Spleen (tissue), 11 donors: ENCODE measurements around the gene MPP7. TPM values are rescaled to one million over a fixed set of nuclear protein-coding genes. Genes with fewer than 3 reads are reported as not detected.

ENCODE experiments used
- DNase-seq: peaks from one replicate; pipeline ENCODE4 v3.0.0-alpha.2; 2020
- H3K27ac ChIP-seq, 8 donors: fragments of 200-600 bp; sonication (generic) in 7 of 8; 1 replicate in 4 of 8; 2 replicates in 4 of 8; pipeline versions ENCODE4 v1.5.0 to v1.8.0; 2016 to 2021; ENCODE audit warnings: inconsistent platforms in 4 of 8, mild to moderate bottlenecking in 4 of 8, moderate library complexity in 1 of 8
- H3K27me3 ChIP-seq, 7 donors: fragments of 200-600 bp; sonication (generic) in 6 of 7; replicated peaks in 1 of 7; 1 replicate in 4 of 7; 2 replicates in 3 of 7; pipeline versions ENCODE4 v1.5.0 to v1.8.0; 2016 to 2021; ENCODE audit warnings: inconsistent platforms in 3 of 7, mild to moderate bottlenecking in 1 of 7
- H3K36me3 ChIP-seq, 6 donors: fragments of 200-600 bp; sonication (generic) in 5 of 6; 1 replicate in 4 of 6; 2 replicates in 2 of 6; pipeline versions ENCODE4 v1.5.0 to v1.8.0; 2016 to 2021; ENCODE audit warnings: inconsistent platforms in 2 of 6
- H3K4me1 ChIP-seq, 6 donors: fragments of 200-600 bp; sonication (generic) in 5 of 6; 1 replicate in 3 of 6; 2 replicates in 3 of 6; pipeline versions ENCODE4 v1.5.0 to v1.8.0; 2016 to 2021; ENCODE audit warnings: inconsistent platforms in 3 of 6
- H3K4me3 ChIP-seq, 8 donors: fragments of 200-600 bp; sonication (generic) in 7 of 8; 1 replicate in 4 of 8; 2 replicates in 4 of 8; pipeline versions ENCODE4 v1.5.0 to v1.8.0; 2016 to 2021; ENCODE audit warnings: inconsistent platforms in 4 of 8, mild to moderate bottlenecking in 4 of 8, moderate library complexity in 2 of 8
- H3K9me3 ChIP-seq, 8 donors: fragments of 200-600 bp; sonication (generic) in 7 of 8; 1 replicate in 4 of 8; 2 replicates in 4 of 8; pipeline versions ENCODE4 v1.5.0 to v1.8.0; 2016 to 2021; ENCODE audit warnings: inconsistent platforms in 4 of 8
- POLR2A ChIP-seq, 3 donors: fragments of 450-650 bp; IDR thresholded peaks; one replicate each; pipeline ENCODE4 v1.5.1; 2017; ENCODE audit warnings: antibody characterized with exemption in 3 of 3, mild to moderate bottlenecking in 1 of 3
- POLR2AphosphoS5 ChIP-seq, 3 donors: sonication (generic); formaldehyde crosslinking; IDR thresholded peaks; one replicate each; pipeline ENCODE4 v1.5.1; 2017; ENCODE audit warnings: antibody characterized with exemption in 3 of 3
- WGBS, 5 donors: extraction: QIAGEN DNeasy Blood & Tissue Kit in 3 of 5; methylation state at CpG; one replicate each; pipeline versions ENCODE4 v1.1.5 to v1.1.7; 2013 to 2018; 5-methylcytosine and 5-hydroxymethylcytosine counted together
- intact Hi-C: fragments of 100-400 bp; cut with DNase I; formaldehyde crosslinking; loops from one replicate; pipeline ENCODE4 v1.15.0; 2023; ENCODE audit warnings: low total_unique reads
- polyA plus RNA-seq, 3 donors: library from polyadenylated mRNA; stranded (reverse); fragments of 200-250 nt; gene quantifications; one replicate each; pipeline ENCODE4 v1.2.1, GENCODE V29; 2013
- total RNA-seq, 7 donors: library from RNA; depleted of rRNA in 3 of 7; stranded (reverse); fragments of >200 nt in 3 of 7; fragmentation: NEBNext Ultra II Directional in 4 of 7; extraction: Animal tissue kit (Norgen Biotek cat#: 25700) in 4 of 7; gene quantifications; one replicate each; pipeline versions ENCODE4 v1.1.0 to v1.2.1, GENCODE V29; 2016 to 2021
- TF ChIP-seq, protein P1 (sequence below), 11 experiments: fragments of 200-600 bp in 7 of 11; fragments of 450-650 bp in 4 of 11; sonication (generic) in 4 of 11; IDR thresholded peaks in 8 of 11; conservative IDR thresholded peaks in 3 of 11; 1 replicate in 7 of 11; 2 replicates in 4 of 11; pipeline versions ENCODE4 v1.4.0 to v1.8.0; 2016 to 2021; ENCODE audit warnings: antibody characterized with exemption in 11 of 11, inconsistent platforms in 4 of 11, mild to moderate bottlenecking in 1 of 11
- donor health status: healthy with polysubstance abuse.
- donor health status: DM: no; HTN: no; CAD: no; lungs with moderate emphysema.
- donor health status: DM: no; HTN: no; CAD: no.
- donor health status: Bipolar disorder and iron deficiency.
- donor health status: healthy.
- donor health status: DM: no; HTN: no; CAD: no.
- donor health status: DM: yes; HTN: yes; CAD: no.

Gene MPP7
- total and polyA plus RNA-seq, 10 donors: 0.48 to 11.5 (median 6.8) TPM

DNA sequence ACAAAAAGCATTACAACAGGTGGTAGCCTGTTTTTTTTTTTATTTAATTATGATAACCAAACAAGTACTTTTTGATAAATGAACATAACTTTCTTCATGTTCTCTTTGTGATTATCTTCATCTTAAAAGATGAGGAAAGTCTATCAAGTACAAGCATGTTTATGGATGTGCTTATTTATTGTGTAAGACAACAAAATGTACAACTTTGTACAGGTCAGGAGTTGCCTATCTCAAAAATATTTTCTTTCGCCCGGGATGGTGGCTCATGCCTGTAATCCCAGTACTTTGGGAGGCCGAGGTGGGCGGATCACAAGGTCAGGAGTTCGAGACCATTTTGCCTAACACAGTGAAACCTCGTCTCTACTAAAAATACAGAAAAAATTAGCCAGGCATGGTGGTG is 17.0 kb downstream of the MPP7 start:
- DNase-seq: no peak
- no peaks in the 10 kb centered on the region for H3K27me3 ChIP-seq
- H3K9me3 ChIP-seq: no peaks in the 10 kb centered on the region
- WGBS, 5 donors: 87 to 93% (median 90%) methylated on average over 6 of the region's 6 CpGs
- no peaks in the 10 kb centered on the region for H3K36me3 ChIP-seq
- no peak overlapping the region for H3K27ac ChIP-seq
- intact Hi-C loops: no loop called here
- peaks cover 0 to 20% (median 3%) of the 10 kb centered on the region in 6 donors for H3K4me1 ChIP-seq
- TF ChIP-seq POLR2AphosphoS5 (IDR thresholded peaks at IDR 0.05): no peak
- TF ChIP-seq, protein P1, sequence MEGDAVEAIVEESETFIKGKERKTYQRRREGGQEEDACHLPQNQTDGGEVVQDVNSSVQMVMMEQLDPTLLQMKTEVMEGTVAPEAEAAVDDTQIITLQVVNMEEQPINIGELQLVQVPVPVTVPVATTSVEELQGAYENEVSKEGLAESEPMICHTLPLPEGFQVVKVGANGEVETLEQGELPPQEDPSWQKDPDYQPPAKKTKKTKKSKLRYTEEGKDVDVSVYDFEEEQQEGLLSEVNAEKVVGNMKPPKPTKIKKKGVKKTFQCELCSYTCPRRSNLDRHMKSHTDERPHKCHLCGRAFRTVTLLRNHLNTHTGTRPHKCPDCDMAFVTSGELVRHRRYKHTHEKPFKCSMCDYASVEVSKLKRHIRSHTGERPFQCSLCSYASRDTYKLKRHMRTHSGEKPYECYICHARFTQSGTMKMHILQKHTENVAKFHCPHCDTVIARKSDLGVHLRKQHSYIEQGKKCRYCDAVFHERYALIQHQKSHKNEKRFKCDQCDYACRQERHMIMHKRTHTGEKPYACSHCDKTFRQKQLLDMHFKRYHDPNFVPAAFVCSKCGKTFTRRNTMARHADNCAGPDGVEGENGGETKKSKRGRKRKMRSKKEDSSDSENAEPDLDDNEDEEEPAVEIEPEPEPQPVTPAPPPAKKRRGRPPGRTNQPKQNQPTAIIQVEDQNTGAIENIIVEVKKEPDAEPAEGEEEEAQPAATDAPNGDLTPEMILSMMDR (IDR thresholded peaks at IDR 0.05 in 8 of 11, conservative IDR thresholded peaks at IDR 0.05 in 3 of 11): no peak
- TF ChIP-seq POLR2A (IDR thresholded peaks at IDR 0.05): no peak
- H3K4me3 ChIP-seq: no peak overlapping the region

DNA sequence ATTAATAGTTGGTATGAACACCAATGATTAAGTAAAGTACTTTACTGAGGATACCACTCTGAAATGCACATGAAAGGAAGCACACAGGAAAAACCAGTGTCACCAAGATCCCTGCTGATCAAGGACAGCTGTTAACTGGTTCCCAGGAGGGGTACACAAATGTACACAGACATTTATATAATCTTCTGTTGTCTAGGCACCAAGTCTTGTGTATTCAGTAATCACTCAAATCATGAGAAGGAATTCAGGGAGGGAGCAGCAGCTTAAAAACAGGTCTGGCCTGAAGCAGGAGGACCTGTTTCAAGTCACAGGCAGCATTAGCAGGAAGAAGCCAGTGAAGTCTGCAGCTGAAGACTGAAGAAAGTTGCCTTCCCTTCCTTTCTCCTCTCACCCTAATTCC is 18.7 kb downstream of the MPP7 start:
- TF ChIP-seq, protein P1 (IDR thresholded peaks at IDR 0.05 in 8 of 11, conservative IDR thresholded peaks at IDR 0.05 in 3 of 11): no peak
- TF ChIP-seq POLR2A (IDR thresholded peaks at IDR 0.05): no peak
- no peak for TF ChIP-seq POLR2AphosphoS5 (IDR thresholded peaks at IDR 0.05)
- no peak overlapping the region for H3K27ac ChIP-seq
- H3K4me1 ChIP-seq: peaks cover 0 to 14% (median 3%) of the 10 kb centered on the region in 6 donors
- no peaks in the 10 kb centered on the region for H3K27me3 ChIP-seq
- no peak for DNase-seq
- no peaks in the 10 kb centered on the region for H3K9me3 ChIP-seq
- H3K36me3 ChIP-seq: no peaks in the 10 kb centered on the region
- intact Hi-C loops: no loop called here
- no peak overlapping the region for H3K4me3 ChIP-seq

DNA sequence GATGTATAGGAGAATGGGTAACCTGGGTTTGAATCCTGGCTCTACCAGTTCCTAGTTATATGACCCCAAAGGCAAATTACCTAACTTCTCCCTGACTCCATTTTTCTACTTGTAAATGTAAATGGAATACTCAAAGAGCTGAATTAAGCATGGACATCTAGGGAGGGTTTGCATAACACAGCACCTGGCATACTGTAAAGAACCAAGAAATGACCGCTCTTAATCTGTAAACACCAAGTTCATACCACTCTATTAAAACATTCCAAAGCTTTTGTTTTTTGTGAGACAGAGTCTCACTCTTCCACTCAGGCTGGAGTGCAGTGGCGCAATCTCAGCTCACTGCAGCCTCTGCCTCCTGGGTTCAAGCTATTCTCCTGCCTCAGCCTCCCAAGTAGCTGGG is 19.6 kb downstream of the MPP7 start:
- DNase-seq: no peak
- Histone ChIP-seq H3K4me3 (no peak overlapping the region), H3K4me1 (peaks cover 0 to 10% (median 3%) of the 10 kb centered on the region in 6 donors), H3K9me3 (no peaks in the 10 kb centered on the region), H3K36me3 (no peaks in the 10 kb centered on the region), H3K27me3 (no peaks in the 10 kb centered on the region), H3K27ac (no peak overlapping the region)
- WGBS, 5 donors: 93 to 97% (median 95%) methylated on average over 2 of the region's 2 CpGs
- TF ChIP-seq, protein P1 (IDR thresholded peaks at IDR 0.05 in 8 of 11, conservative IDR thresholded peaks at IDR 0.05 in 3 of 11): no peak
- no peak for TF ChIP-seq POLR2AphosphoS5 (IDR thresholded peaks at IDR 0.05)
- TF ChIP-seq POLR2A (IDR thresholded peaks at IDR 0.05): no peak
- intact Hi-C loops: no loop called here

- no peak for DNase-seq
- intact Hi-C loops: no loop called here
- H3K27ac ChIP-seq: no peak overlapping the region
- H3K27me3 ChIP-seq: no peaks in the 10 kb centered on the region
- H3K4me3 ChIP-seq: no peak overlapping the region
- no peaks in the 10 kb centered on the region for H3K36me3 ChIP-seq
- 67 to 78% (median 71%) methylated on average over 5 of the region's 5 CpGs for WGBS, 5 donors
- TF ChIP-seq, protein P1 (IDR thresholded peaks at IDR 0.05 in 8 of 11, conservative IDR thresholded peaks at IDR 0.05 in 3 of 11): no peak
- TF ChIP-seq POLR2A (IDR thresholded peaks at IDR 0.05): no peak
- TF ChIP-seq POLR2AphosphoS5 (IDR thresholded peaks at IDR 0.05): no peak
- no peaks in the 10 kb centered on the region for H3K9me3 ChIP-seq
- H3K4me1 ChIP-seq: peaks cover 0 to 10% (median 3%) of the 10 kb centered on the region in 6 donors
Measured at GRCh38 chr10:28282336-28282735, 20.5 kb downstream of the MPP7 start.
